ENCODE measurements around the gene TPRG1L. TPM values are rescaled to one million over a fixed set of nuclear protein-coding genes. Genes with fewer than 3 reads are reported as not detected.

Gene TPRG1L
- polyA plus RNA-seq, 1 experiment = 44.2 TPM

DNA sequence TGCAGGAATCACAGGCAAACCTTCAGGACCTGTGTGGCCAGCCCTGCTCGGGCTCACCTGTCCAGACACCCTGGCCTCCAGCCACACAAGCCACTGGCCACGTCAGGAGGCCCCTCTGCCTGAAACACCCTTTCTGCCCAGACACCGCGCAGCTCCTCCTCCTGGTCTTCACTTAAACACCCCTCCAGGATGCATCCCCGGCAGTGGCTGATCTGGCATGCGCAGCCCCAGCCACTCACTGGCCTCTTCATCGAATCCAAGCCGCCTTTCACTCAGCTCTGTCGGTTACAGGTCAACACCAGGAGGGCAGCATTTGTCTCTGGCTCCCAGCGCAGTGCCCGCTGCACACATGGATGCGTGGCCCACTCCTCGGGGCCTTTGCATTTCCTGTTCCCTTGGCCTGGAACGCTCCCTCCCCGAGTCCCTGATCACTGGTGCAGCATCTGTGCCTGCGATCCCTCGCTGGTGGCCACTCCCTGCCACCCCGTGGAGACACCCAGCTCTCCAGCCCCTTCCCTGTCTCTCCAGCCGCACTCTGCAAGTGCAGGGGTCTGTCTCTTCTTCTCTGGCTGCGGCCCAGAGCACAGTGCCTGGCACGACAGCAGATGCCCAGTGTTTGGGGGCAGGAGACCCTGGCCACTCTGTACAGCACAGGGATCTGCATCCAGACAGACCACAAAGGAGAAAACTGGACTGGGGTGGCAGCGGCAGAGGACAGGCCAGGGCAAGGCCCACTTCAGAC lies 9.4 kb downstream of the TPRG1L start:
- ChIA-PET POLR2A (no interaction called here), CTCF (no interaction called here)
- no peak for TF ChIP-seq CTCF (IDR thresholded peaks at IDR 0.05; ENCODE audit: low read depth, low read length)
- Histone ChIP-seq H3K27me3 (ENCODE audit: control insufficient read depth, insufficient read depth, low read length) (no peaks in the 10 kb centered on the region), H3K27ac (ENCODE audit: low read depth, low read length) (no peak overlapping the region), H3K4me3 (ENCODE audit: low read depth, low read length) (no peak overlapping the region), H3K9me3 (ENCODE audit: control insufficient read depth, insufficient read depth, low read length) (no peaks in the 10 kb centered on the region; the same call in 1 of the 2 replicates)
- no peak for DNase-seq (ENCODE audit: low read depth, low spot score)

- Histone ChIP-seq H3K27ac (ENCODE audit: low read depth, low read length) (no peak overlapping the region), H3K4me3 (ENCODE audit: low read depth, low read length) (no peak overlapping the region), H3K27me3 (ENCODE audit: control insufficient read depth, insufficient read depth, low read length) (no peaks in the 10 kb centered on the region), H3K9me3 (ENCODE audit: control insufficient read depth, insufficient read depth, low read length) (no peaks in the 10 kb centered on the region; the same call in 1 of the 2 replicates)
- POLR2A ChIA-PET = no interaction called here
- TF ChIP-seq CTCF (IDR thresholded peaks at IDR 0.05; ENCODE audit: low read depth, low read length) = no peak
- no peak for DNase-seq (ENCODE audit: low read depth, low spot score)
- CTCF ChIA-PET = interaction anchor here (0.7 to 1.8 kb wide), 2 partner anchors 17 to 183 kb away, joined by 3 to 6 read pairs; no protein-coding TSS in a partner anchor
These were observed 11.3 kb downstream of the TPRG1L start for GRCh38 chr1:3636080-3636479.

DNA sequence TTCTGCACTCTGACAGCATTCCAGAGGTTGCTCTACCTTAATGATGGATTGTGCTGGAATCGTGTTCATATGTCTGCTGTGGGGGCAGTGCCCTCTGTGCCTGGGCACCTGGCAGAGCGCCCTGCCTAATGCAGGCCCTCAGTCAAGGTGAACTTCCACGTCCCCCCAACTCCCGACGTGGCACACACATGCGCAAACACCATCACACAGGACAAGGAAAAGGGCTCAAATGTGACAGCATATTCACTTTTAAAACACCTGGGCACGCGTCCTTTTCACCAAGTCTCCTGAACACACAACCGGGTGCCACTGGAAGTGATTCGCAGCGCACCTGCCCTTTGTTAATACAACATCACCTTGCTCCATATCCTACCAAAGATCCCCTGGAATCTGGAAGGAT lies 11.7 kb downstream of the TPRG1L start:
- Histone ChIP-seq H3K9me3 (ENCODE audit: control insufficient read depth, insufficient read depth, low read length) (no peaks in the 10 kb centered on the region; the same call in 1 of the 2 replicates), H3K4me3 (ENCODE audit: low read depth, low read length) (no peak overlapping the region), H3K27ac (ENCODE audit: low read depth, low read length) (no peak overlapping the region), H3K27me3 (ENCODE audit: control insufficient read depth, insufficient read depth, low read length) (no peaks in the 10 kb centered on the region)
- no peak for TF ChIP-seq CTCF (IDR thresholded peaks at IDR 0.05; ENCODE audit: low read depth, low read length)
- DNase-seq (ENCODE audit: low read depth, low spot score) = no peak
- ChIA-PET POLR2A (no interaction called here), CTCF (interaction anchor here (1.8 kb wide), 1 partner anchor 17 kb away, joined by 6 read pairs; no protein-coding TSS in a partner anchor)

- ChIA-PET CTCF (interaction anchor here (0.9 kb wide), 1 partner anchor 19 kb away, joined by 3 read pairs; no protein-coding TSS in a partner anchor), POLR2A (no interaction called here)
- DNase-seq (ENCODE audit: low read depth, low spot score) = no peak
- H3K27me3 ChIP-seq (ENCODE audit: control insufficient read depth, insufficient read depth, low read length) = no peaks in the 10 kb centered on the region
- H3K4me3 ChIP-seq (ENCODE audit: low read depth, low read length) = no peak overlapping the region
- H3K9me3 ChIP-seq (ENCODE audit: control insufficient read depth, insufficient read depth, low read length) = no peaks in the 10 kb centered on the region; the same call in 1 of the 2 replicates
- no peak overlapping the region for H3K27ac ChIP-seq (ENCODE audit: low read depth, low read length)
- TF ChIP-seq CTCF (IDR thresholded peaks at IDR 0.05; ENCODE audit: low read depth, low read length) = no peak
These were observed 13.2 kb downstream of the TPRG1L start for GRCh38 chr1:3638027-3638426.

DNA sequence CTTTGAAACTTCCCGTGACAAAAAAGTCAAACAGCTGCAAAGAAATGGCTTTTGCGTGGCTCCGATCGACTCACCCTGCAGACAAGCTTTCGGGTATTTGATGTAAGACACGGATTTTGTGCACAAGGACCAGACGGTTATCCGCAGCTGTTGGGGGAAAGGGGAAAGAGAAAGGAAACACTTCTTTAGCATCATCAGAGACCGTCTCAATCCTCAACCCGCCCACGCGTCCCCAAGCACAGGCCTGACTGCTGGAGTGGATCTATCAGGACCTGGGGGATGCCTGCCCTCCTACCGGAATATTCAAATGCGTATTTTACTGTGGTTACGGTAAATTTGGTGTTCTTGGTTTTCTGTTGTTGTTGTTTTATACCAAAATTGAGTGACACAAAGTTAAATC lies 13.9 kb downstream of the TPRG1L start:
- DNase-seq (ENCODE audit: low read depth, low spot score) = no peak
- Histone ChIP-seq H3K4me3 (ENCODE audit: low read depth, low read length) (no peak overlapping the region), H3K27ac (ENCODE audit: low read depth, low read length) (no peak overlapping the region), H3K27me3 (ENCODE audit: control insufficient read depth, insufficient read depth, low read length) (no peaks in the 10 kb centered on the region), H3K9me3 (ENCODE audit: control insufficient read depth, insufficient read depth, low read length) (no peaks in the 10 kb centered on the region; the same call in 1 of the 2 replicates)
- no peak for TF ChIP-seq CTCF (IDR thresholded peaks at IDR 0.05; ENCODE audit: low read depth, low read length)
- POLR2A ChIA-PET = no interaction called here
- CTCF ChIA-PET = interaction anchor here (0.9 kb wide), 1 partner anchor 20 kb away, joined by 3 read pairs; no protein-coding TSS in a partner anchor
